ENCODE results near the gene HPCAL1.

DNA sequence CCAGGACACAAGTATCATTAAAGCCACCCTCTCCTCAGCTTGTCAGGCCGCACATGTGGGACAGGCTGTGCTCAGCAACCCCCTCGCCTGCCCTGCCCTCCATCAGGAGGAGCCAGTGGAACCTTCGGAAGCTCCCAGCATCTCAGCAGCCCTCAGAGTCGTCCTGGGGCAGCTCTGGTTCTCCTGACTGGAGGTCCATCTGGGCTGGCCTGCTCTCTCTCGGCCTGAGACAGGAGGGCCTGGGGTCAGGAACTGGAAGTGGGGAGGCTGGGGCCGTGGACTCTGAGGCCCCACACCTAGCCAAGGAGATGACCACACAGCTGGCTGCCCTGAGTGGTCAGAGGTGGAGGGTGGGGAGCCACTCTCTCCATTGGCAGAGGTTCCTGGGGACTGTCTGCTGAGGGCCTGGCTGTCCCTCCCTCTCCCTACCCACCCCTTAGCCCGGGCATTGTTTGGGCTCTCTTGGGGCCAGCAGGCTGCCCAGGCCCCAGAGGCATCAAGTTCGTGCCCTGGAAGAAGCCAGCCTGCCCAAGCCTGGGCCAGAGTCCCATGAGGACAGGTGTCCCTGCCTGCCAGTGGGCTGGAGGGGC, 122.3 kb downstream of the HPCAL1 start:
- TF ChIP-seq, protein P1, sequence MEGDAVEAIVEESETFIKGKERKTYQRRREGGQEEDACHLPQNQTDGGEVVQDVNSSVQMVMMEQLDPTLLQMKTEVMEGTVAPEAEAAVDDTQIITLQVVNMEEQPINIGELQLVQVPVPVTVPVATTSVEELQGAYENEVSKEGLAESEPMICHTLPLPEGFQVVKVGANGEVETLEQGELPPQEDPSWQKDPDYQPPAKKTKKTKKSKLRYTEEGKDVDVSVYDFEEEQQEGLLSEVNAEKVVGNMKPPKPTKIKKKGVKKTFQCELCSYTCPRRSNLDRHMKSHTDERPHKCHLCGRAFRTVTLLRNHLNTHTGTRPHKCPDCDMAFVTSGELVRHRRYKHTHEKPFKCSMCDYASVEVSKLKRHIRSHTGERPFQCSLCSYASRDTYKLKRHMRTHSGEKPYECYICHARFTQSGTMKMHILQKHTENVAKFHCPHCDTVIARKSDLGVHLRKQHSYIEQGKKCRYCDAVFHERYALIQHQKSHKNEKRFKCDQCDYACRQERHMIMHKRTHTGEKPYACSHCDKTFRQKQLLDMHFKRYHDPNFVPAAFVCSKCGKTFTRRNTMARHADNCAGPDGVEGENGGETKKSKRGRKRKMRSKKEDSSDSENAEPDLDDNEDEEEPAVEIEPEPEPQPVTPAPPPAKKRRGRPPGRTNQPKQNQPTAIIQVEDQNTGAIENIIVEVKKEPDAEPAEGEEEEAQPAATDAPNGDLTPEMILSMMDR (IDR thresholded peaks at IDR 0.05; ENCODE audit: low read depth, low read length, poor library complexity, severe bottlenecking), result no peak
- TF ChIP-seq EZH2phosphoT487 (IDR thresholded peaks at IDR 0.05; ENCODE audit: borderline replicate concordance, low read length), result no peak
